Measurements from ENCODE around the gene ZCCHC7. TPM values are rescaled to one million over a fixed set of nuclear protein-coding genes. Genes with fewer than 3 reads are reported as not detected.
"Not testable (repeated sequence)": the region's sequence is repeated elsewhere in the genome, so short reads cannot be mapped to it uniquely, and the experiment has no call there.

ZCCHC7 gene
- total RNA-seq, 1 experiment from 2014 or later, result 31.2 TPM

DNA sequence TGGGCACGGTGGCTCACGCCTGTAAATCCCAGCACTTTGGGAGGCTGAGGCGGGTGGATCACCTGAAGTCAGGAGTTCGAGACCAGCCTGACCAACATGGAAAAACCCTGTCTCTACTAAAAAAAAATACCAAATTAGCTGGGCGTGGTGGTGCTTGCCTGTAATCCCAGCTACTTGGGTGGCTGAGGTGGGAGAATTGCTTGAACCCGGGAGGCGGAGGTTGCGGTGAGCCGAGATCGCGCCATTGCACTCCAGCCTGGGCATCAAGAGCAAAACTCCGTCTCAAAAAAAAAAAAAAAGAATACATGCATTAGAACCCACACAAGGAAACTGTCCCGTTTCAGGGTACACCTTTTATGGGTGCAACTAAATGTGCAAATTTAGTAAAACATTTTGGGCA is 70.4 kb downstream of the ZCCHC7 start:
- H4K20me1 ChIP-seq (ENCODE audit: insufficient read depth); H3K4me3 ChIP-seq (replicated peaks in 1 of 2; ENCODE audit: low read depth in 1 of 2, low read length in 2 of 2); H3K27me3 ChIP-seq (ENCODE audit: insufficient read depth, low read length); H3K9ac ChIP-seq (ENCODE audit: low read length); BruUV-seq (replicated peaks); H3K4me1 ChIP-seq (ENCODE audit: control insufficient read depth in 1 of 2, insufficient read depth in 2 of 2, low read length in 2 of 2); H3K9me3 ChIP-seq (ENCODE audit: control insufficient read depth in 1 of 2, insufficient read depth in 1 of 2, low read depth in 1 of 2, low read length in 2 of 2); CTCF ChIA-PET; RAD21 ChIA-PET (ENCODE audit: low non-redundant PET in 1 of 2, low total read pairs in 2 of 2, uncharacterized antibody in 2 of 2, unreplicated experiment in 2 of 2); H2AFZ ChIP-seq (ENCODE audit: low read depth, low read length, poor library complexity, severe bottlenecking); intact Hi-C loops (cut with micrococcal nuclease); POLR2A ChIA-PET; DNase-seq (ENCODE audit: low read depth, low spot score); H3K36me3 ChIP-seq (ENCODE audit: control insufficient read depth in 1 of 2, insufficient read depth in 2 of 2, low read length in 2 of 2); H3K4me2 ChIP-seq (ENCODE audit: low read length); H3K9me2 ChIP-seq (ENCODE audit: insufficient read depth); H3K27ac ChIP-seq (ENCODE audit: low read depth, low read length); ATAC-seq; H3K79me2 ChIP-seq (ENCODE audit: insufficient read depth, low read length): not testable (repeated sequence)

DNA sequence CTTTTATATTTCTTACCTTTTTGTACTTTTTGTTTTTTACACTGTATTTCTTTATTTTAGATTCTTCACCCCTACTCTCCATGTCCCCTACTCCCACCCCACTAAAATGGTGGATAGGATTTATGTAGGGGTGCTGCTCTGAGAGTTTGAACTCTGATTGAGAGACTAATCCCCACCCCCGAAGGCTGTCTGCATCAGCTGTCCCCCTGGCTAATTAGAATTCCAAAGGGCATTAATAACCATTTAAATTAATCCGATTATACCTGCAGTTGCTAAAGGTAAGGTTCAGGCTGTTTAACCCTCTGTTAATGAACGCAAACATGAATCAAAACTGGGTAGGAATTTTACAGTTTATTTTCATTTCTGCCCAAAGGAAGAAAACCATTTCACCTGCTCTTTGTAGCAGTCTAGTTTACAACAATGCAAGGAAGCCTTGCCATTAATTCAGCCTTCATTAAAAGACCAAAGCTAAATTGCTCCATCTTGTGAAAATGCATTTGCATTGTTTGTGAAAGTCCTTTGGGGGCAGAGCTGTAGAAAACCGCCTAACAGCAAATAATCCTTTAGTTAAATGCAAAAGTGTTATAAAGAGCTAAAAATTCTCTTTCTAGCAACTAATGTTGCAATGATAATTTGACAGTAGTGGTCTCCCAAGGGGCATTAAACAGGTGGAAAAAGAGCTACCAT is 71.2 kb downstream of the ZCCHC7 start:
- Histone ChIP-seq H3K9me2 (ENCODE audit: insufficient read depth) (no peaks in the 10 kb centered on the region), H3K79me2 (ENCODE audit: insufficient read depth, low read length) (peaks cover 2% of the 10 kb centered on the region), H2AFZ (ENCODE audit: low read depth, low read length, poor library complexity, severe bottlenecking) (no peak overlapping the region), H3K9ac (ENCODE audit: low read length) (no peak overlapping the region), H3K36me3 (ENCODE audit: control insufficient read depth in 1 of 2, insufficient read depth in 2 of 2, low read length in 2 of 2) (no peaks in the 10 kb centered on the region), H3K27me3 (ENCODE audit: insufficient read depth, low read length) (no peaks in the 10 kb centered on the region), H3K4me1 (ENCODE audit: control insufficient read depth in 1 of 2, insufficient read depth in 2 of 2, low read length in 2 of 2) (no peaks in the 10 kb centered on the region), H3K27ac (ENCODE audit: low read depth, low read length) (no peak overlapping the region), H3K4me2 (ENCODE audit: low read length) (no peak overlapping the region), H3K4me3 (replicated peaks in 1 of 2; ENCODE audit: low read depth in 1 of 2, low read length in 2 of 2) (no peak overlapping the region), H3K9me3 (ENCODE audit: control insufficient read depth in 1 of 2, insufficient read depth in 1 of 2, low read depth in 1 of 2, low read length in 2 of 2) (no peaks in the 10 kb centered on the region), H4K20me1 (ENCODE audit: insufficient read depth) (no peaks in the 10 kb centered on the region)
- intact Hi-C loops (cut with micrococcal nuclease), result no loop called here
- ChIA-PET POLR2A (no interaction called here), CTCF (no interaction called here), RAD21 (ENCODE audit: low non-redundant PET in 1 of 2, low total read pairs in 2 of 2, uncharacterized antibody in 2 of 2, unreplicated experiment in 2 of 2) (no interaction called here)
- ATAC-seq (no peak), DNase-seq (ENCODE audit: low read depth, low spot score) (no peak)
- no peak for TF ChIP-seq JUND (IDR thresholded peaks at IDR 0.05)
- TF ChIP-seq TCF7L2 (IDR thresholded peaks at IDR 0.05; ENCODE audit: borderline replicate concordance, extremely low read depth, insufficient read depth, insufficient read length), result no peak
- TF ChIP-seq, protein P1, sequence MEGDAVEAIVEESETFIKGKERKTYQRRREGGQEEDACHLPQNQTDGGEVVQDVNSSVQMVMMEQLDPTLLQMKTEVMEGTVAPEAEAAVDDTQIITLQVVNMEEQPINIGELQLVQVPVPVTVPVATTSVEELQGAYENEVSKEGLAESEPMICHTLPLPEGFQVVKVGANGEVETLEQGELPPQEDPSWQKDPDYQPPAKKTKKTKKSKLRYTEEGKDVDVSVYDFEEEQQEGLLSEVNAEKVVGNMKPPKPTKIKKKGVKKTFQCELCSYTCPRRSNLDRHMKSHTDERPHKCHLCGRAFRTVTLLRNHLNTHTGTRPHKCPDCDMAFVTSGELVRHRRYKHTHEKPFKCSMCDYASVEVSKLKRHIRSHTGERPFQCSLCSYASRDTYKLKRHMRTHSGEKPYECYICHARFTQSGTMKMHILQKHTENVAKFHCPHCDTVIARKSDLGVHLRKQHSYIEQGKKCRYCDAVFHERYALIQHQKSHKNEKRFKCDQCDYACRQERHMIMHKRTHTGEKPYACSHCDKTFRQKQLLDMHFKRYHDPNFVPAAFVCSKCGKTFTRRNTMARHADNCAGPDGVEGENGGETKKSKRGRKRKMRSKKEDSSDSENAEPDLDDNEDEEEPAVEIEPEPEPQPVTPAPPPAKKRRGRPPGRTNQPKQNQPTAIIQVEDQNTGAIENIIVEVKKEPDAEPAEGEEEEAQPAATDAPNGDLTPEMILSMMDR (IDR thresholded peaks at IDR 0.05 in 2 of 3, conservative IDR thresholded peaks at IDR 0.05 in 1 of 3; ENCODE audit: borderline replicate concordance in 1 of 3, insufficient read depth in 1 of 3, low read depth in 2 of 3, low read length in 2 of 3), result no peak
- no peak for TF ChIP-seq POLR2AphosphoS5 (IDR thresholded peaks at IDR 0.05; ENCODE audit: low read depth, low read length)
- TF ChIP-seq ZNF274 (IDR thresholded peaks at IDR 0.05; ENCODE audit: low read depth, low read length), result no peak
- TF ChIP-seq CBX3 (IDR thresholded peaks at IDR 0.05; ENCODE audit: low read depth), result no peak
- no peak for TF ChIP-seq CEBPB (IDR thresholded peaks at IDR 0.05; ENCODE audit: low read depth)
- no peak for TF ChIP-seq EGR1 (IDR thresholded peaks at IDR 0.05; ENCODE audit: low read depth)
- TF ChIP-seq RAD21 (IDR thresholded peaks at IDR 0.05; ENCODE audit: low read depth), result no peak
- BruUV-seq (replicated peaks), result no TSS peak

All from HCT116 (cell line).